ENCODE measurements around the gene CTNNA2. TPM values are rescaled to one million over a fixed set of nuclear protein-coding genes. Genes with fewer than 3 reads are reported as not detected.

Gene CTNNA2
- total RNA-seq, 1 experiment from 2014 or later, result 5.5 TPM

DNA sequence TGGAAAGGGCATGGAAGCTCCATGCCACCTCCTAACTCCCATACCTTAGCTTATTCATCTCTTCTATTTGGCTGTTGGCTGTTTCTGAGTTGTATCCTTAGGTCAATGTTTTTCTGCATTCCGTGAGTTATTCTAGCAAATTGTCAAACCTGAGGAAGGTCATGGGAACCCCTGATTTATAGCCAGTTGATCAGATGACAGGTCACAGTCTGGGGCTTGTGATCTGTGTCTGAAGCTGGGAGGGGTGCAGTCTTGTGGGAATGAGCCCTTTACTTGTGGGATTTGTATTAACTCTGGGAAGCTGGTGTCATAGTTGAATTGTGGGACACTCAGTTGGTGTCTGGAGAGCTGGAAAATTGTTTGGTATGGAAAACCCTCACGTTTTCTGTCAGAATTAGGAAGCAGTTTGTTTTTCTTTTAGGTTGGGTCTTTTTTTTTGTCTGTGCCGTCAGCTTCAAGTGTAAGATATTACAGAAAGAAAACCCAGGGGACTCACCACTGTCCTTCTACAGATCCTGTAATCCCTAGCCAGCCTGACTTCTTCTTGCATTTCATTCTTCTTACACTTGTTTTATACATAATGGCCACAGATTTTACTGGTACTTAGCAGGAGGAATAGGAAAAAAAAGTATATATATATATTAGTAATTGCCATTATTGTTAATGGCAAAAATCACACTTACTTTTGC, 653.8 kb downstream of the CTNNA2 start:
- no peaks in the 10 kb centered on the region for H3K36me3 Mint-ChIP-seq (ENCODE audit: insufficient read depth in 1 of 3, low read depth in 3 of 3)
- Histone ChIP-seq H2BK15ac (ENCODE audit: low read depth, low read length) (no peak overlapping the region), H3K4me2 (ENCODE audit: insufficient read depth, insufficient read length, low read length) (no peak overlapping the region), H3K14ac (ENCODE audit: insufficient read depth, low read length) (no peak overlapping the region), H3K23me2 (ENCODE audit: insufficient read length, low read depth, low read length, poor library complexity, severe bottlenecking) (no peaks in the 10 kb centered on the region), H3K79me2 (ENCODE audit: insufficient read depth, low read length) (no peaks in the 10 kb centered on the region), H2BK5ac (ENCODE audit: insufficient read length, low read length) (no peak overlapping the region), H3K27me3 (ENCODE audit: insufficient read depth, low read length) (no peaks in the 10 kb centered on the region), H4K5ac (ENCODE audit: insufficient read length, low read depth, low read length) (no peak overlapping the region), H3K9ac (ENCODE audit: extremely low read depth, insufficient read length, low read length) (no peak overlapping the region), H3K27ac (ENCODE audit: insufficient read length, low read depth, low read length) (no peak overlapping the region), H4K8ac (replicated peaks; ENCODE audit: insufficient read length, low read depth, low read length) (no peak overlapping the region), H3K79me1 (ENCODE audit: insufficient read depth, low read depth, low read length, poor library complexity, severe bottlenecking) (no peaks in the 10 kb centered on the region), H3K9me3 (ENCODE audit: control insufficient read depth, low read depth, low read length) (no peaks in the 10 kb centered on the region), H4K20me1 (ENCODE audit: control insufficient read depth, insufficient read depth, insufficient read length) (no peaks in the 10 kb centered on the region), H3K18ac (ENCODE audit: insufficient read length, low read depth, low read length) (no peak overlapping the region), H2BK120ac (ENCODE audit: low read depth, low read length, poor library complexity, severe bottlenecking) (no peak overlapping the region), H3K23ac (ENCODE audit: insufficient read length, low read depth, low read length) (no peak overlapping the region), H3K56ac (ENCODE audit: insufficient read length, low read depth, low read length) (no peak overlapping the region), H3T11ph (ENCODE audit: low read length) (no peak overlapping the region), H2AK5ac (ENCODE audit: insufficient read length, low read length) (no peak overlapping the region), H2BK20ac (ENCODE audit: low read depth, low read length, poor library complexity, severe bottlenecking) (no peak overlapping the region), H2AFZ (ENCODE audit: low read length) (no peak overlapping the region), H3K4ac (ENCODE audit: low read depth, low read length) (no peak overlapping the region), H2BK12ac (ENCODE audit: insufficient read length, low read depth, low read length) (no peak overlapping the region), H3K4me1 (ENCODE audit: insufficient read depth, low read length) (no peaks in the 10 kb centered on the region), H4K91ac (ENCODE audit: insufficient read length, low read depth, low read length) (no peak overlapping the region)
- DNase-seq, result no peak
- H3K27ac Mint-ChIP-seq, result no peak overlapping the region
- TF ChIP-seq, protein P1, sequence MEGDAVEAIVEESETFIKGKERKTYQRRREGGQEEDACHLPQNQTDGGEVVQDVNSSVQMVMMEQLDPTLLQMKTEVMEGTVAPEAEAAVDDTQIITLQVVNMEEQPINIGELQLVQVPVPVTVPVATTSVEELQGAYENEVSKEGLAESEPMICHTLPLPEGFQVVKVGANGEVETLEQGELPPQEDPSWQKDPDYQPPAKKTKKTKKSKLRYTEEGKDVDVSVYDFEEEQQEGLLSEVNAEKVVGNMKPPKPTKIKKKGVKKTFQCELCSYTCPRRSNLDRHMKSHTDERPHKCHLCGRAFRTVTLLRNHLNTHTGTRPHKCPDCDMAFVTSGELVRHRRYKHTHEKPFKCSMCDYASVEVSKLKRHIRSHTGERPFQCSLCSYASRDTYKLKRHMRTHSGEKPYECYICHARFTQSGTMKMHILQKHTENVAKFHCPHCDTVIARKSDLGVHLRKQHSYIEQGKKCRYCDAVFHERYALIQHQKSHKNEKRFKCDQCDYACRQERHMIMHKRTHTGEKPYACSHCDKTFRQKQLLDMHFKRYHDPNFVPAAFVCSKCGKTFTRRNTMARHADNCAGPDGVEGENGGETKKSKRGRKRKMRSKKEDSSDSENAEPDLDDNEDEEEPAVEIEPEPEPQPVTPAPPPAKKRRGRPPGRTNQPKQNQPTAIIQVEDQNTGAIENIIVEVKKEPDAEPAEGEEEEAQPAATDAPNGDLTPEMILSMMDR (conservative IDR thresholded peaks at IDR 0.05), result no peak
- H3K9me3 Mint-ChIP-seq, result no peaks in the 10 kb centered on the region
- H3K27me3 Mint-ChIP-seq (ENCODE audit: low read depth), result no peaks in the 10 kb centered on the region
- peaks cover 0 to 6% of the 10 kb centered on the region in 2 experiments for H3K4me1 Mint-ChIP-seq
- H3K4me3 Mint-ChIP-seq, result no peak overlapping the region; a peak in 1 of 5 replicates
- WGBS (ENCODE audit: extremely low coverage, insufficient read length, low lambda C conversion rate), result no CpG with 5 or more reads among the region's 3 CpGs

Data from H9 (cell line).